GM18511 (cell line): Measurements from ENCODE around the gene PROCA1.
"Not testable (repeated sequence)": the region's sequence is repeated elsewhere in the genome, so short reads cannot be mapped to it uniquely, and the experiment has no call there.

Source experiments
- ATAC-seq: cut with Tn5 transposase; IDR thresholded peaks from one replicate; pipeline ENCODE4 v1.9.1; 2021; ENCODE audit warnings: mild to moderate bottlenecking, moderate library complexity; ENCODE audit not compliant: unreplicated experiment

Gene PROCA1

DNA sequence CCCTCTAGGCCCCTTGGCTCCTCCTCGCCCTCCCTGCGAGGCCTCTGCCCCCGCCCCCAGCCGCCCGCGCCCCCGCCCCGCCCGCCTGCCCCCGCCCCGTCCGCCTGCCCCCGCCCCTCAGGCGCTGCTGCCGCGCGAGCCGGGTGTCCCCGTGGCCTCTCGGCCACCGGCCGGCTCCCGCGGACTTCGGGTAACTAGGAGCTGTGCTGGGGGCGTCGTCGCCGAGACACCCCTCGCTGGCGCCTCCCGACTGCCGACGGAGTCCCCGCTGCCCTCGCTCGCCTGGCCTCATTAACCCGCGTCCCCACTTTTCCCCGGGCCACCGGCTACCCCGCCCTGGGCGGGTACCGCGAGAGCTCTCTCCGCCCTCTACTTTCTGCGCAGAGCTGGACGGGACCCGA is 14.5 kb upstream of the PROCA1 start, which contains the start of gene TLCD1:
Gene TLCD1 (minus strand): TSS at position 8 of the 401 bp plus-strand sequence. CDS start 136 bp downstream, outside the sequence.
- ATAC-seq = no peak

DNA sequence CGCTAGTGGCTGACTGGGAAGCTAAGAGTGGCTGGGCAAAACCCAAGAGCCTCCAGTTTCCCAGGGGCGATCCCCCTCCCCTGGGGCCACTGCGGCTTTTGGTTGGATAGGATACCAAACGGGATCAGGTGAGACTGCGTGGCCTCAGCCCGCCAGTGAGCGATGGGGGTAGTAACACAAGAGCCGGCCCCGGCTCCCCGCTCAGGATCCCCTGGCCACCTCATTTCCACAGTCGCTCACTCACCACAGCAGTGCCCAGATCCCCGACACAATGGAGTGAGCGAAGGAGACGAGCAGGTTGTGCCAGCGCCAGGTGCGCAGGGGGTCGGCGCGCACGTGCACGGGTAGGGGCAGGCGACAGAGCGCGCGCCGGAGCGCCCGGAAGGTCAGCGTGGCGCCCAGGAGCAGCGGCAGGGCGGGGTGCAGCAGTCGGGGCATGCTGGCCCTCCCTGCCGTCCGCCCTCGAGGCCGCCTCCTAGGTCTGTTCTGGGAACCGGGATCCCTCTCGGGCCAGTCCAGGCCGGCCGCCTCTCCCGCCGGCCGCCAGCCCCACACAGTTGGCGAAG is 14.1 kb upstream of the PROCA1 start:
- ATAC-seq = no peak

DNA sequence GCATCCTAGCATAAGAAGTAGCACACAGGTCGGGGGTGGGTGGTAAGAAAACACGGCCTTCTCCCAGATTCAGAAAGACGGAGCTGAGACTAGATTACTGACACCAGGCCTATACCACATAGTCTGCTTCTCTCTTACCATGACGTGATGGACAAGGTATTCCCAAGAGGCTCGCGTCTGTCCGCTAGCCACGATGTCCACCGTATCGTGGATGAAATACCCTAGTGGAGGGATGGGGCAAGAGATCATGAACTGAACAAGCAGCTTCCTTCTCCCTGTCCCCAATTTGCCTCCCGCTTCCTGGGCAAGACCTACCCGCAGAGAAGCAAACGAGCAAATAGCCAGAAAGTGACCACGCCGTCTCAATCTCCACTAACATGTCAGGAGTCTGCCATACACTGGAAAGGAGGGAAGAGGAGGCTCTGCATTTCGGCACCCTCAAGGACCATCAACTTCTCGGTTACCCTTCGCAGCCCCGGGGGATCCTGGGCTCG is 13.5 kb upstream of the PROCA1 start:
- ATAC-seq = no peak

DNA sequence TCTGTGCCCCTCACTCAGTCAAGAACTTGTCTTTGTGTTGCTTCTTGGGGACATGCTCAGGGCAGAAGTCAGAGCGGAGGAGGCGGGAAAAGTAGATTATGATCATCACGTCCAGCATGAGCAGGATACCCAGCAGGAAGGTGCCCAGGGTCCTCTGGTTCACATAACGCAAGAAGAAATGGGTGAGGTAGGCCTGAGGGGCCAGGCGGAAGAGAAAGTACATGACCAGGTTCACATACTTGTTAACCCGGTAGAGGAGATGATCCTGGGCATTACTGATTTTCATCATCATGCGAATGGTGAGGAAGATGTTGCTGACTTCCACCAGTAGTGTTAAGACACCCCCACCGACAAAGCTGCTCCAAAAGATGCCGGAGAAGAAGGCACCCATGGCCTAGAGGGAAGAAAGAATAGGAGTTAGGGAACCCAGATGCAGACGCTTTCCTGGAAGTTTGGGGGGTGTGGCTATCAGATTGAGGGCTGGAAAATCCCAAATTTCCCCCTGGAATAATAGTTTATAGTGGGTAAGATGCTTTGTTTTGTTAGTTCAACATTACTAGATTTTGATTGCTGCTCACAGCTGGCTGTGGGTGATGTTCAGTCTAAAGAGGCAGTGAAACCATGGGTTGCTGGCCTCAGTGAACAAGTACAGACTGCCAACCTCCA is 12.9 kb upstream of the PROCA1 start:
- no peak for ATAC-seq

GRCh38 chr17:28723836-28724499 is 12.3 kb upstream of the PROCA1 start:
- ATAC-seq = not testable (repeated sequence)

- no peak for ATAC-seq
Observed at GRCh38 chr17:28723159-28723835, 11.6 kb upstream of the PROCA1 start.

DNA sequence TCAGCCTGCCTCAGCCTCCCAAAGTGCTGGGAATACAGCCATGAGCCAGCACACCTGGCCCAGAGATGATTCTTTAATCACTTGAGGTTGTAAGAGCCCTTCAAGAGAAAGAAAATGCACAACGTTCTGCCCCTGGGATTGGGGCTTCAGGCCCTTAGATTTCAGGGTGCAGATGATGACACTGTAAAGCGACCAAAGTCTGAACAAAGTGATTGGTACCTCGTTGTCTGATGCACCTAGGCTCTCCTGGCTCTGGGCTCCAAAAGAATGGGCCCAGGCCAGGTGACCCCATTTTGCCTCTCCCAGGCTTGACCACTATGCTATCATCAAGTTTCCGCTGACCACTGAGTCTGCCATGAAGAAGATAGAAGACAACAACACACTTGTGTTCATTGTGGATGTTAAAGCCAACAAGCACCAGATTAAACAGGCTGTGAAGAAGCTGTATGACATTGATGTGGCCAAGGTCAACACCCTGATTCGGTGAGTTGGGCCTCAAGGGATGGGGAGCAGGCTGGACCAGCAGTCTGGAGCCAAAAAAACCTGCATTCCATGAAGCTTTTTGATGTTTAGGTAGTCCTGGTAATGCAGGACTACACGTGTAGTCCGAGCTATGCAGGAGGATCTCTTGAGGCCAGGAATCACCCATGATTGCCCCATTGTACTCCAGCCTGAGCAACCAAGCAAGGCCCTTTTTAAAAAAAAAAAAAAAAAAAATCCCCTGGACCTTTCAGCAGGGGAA is 10.9 kb upstream of the PROCA1 start:
- ATAC-seq = no peak

DNA sequence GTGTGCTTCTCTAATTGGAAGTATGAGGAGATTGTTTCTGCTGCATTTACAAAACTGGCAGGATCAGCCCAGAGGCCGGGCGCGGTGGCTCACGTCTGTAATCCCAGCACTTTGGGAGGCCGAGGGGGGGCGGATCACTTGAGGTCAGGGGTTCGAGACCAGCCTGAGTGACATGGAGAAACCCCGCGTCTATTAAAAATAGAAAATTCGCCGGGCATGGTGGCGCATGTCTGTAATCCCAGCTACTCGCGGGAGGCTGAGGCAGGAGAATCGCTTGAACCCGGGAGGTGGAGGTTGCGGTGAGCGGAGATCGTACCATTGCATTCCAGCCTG is 9.3 kb upstream of the PROCA1 start:
- not testable (repeated sequence) for ATAC-seq

- no peak for ATAC-seq
Observed at GRCh38 chr17:28720247-28720996, 8.7 kb upstream of the PROCA1 start.

GRCh38 chr17:28719021-28719433 is 7.3 kb upstream of the PROCA1 start:
- ATAC-seq = no peak

GRCh38 chr17:28718333-28719020 is 6.8 kb upstream of the PROCA1 start:
- no peak for ATAC-seq

DNA sequence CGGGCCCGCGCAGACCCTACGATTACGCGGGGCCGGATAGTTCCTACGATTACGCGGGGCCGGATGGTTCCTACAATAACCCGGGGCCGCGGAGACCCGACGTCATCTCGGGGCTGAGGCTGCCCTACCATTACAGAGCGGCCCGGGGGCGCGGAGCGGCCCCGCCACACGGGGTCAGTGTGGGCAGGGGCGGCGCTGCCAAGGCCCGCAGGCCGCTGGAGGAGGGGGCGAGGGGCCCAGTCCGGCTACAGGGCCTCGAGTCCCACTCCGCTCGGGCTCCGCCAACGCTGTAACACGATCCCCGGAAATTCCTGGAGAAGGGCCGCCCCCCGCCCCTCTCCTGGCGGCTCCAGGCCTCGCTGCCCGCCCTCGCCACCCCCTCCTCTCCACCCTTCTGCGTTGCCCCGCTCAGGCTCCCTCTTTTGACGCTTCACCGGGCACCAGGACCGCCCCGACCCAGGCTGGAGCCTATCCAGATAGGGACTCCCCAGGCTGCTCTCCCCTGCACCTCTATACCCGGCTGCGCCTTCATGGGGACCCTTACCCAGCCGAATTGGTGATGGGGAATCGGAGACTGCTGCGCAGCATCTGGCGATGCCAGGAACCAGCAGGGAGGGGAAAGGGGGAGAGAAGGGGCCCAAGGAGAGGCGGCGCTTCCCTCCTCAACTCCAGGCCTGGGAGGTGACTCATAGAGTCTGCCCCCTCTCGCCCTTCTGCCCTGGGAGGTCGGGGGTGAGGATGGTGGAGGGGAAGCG is 6.1 kb upstream of the PROCA1 start, which contains the start of gene RAB34:
Gene RAB34 (minus strand): TSS at position 291 of the 755 bp plus-strand sequence. CDS start 602 bp downstream, outside the sequence.
- no peak for ATAC-seq

DNA sequence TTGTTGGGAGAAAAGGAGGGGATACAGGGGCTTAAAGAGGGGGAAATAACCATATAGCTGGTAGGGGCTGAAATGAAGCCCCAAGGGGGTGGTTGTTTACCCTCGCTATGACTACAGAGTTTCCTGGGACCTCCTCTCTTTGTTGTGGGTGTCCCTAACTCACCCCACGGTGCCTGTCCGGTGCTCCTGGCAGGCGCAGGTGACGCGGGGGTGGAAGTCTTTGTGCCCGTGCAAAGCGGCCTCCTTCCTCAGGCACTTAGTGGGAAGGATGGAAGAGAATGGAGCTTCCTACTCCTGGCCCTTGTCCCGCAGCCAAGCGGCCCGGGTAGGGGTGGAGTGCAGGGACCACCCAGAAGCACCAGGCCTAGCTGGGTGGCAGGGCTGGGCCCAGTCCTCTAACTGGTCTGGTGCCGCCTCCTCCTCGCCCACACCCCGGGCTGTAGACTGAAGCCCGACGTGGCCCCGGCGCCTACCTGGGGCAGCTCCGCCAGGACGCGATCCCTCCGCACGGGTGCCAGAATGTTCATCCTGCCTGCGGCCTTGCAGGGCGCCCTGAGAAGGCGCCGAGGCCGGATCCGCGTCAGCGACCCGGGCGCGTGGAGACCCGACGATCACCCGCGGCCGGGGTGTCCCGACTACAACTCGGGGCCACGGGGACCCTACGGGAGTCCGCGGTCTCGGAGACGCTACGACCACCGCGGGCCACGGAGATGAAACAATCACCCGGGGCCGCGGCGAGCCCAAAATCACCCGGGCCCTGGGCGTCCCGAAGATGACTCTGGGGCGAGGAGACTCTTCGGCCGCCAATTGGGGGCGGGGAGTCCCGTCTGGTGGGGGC is 5.3 kb upstream of the PROCA1 start:
- ATAC-seq = no peak

DNA sequence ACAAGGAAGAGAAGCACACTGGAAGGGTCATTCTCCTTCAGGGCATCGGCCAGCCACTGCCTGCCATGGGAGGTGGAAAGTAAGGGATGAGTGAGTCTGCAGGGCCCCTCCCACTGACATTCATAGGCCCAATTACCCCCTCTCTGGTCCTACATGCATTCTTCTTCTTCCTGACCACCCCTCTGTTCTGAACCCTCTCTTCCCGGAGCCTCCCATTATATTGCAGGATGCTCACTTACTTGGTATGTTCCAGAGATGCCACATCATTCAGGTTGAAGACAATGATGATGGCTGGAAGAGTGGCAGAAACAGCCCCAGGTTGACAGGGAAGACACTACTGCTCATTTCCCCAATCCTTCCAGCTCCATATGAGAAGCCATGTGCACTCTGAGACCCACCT is 3.5 kb upstream of the PROCA1 start:
- ATAC-seq = no peak

GRCh38 chr17:28714281-28714680 is 2.6 kb upstream of the PROCA1 start:
- ATAC-seq = no peak

DNA sequence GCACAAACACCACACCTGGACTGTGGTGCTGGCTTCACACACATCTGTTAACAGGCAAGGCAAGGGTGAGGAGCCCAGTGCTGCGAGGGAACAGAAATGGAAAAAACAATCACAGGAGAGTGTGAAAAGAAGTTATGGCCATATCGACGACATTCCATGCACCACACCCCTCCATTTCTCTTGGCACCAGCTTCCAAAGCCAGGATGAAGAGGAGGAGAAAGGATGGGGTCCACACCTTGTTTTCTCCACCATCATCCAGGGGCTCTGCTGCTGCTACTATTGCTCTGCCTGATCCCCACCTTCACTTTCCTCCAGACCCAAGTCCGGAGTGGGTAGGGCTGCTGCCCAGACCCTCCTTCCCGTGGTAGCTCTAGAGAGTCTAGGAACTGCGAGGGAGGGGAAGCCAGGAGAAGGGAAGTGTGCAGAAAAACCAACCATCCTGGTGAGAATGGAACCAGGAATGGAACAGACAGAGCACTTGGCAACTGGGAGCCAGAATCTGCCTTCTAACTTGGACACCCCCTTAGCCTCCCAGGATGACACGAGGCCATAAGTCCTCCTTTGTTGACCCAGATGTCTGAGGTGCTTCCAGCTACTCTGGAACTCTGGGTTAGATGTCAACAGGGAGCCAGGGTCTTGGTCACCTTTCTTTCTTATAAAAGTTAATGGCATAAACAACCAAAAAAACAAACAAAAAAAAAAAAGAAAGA is 1.2 kb upstream of the PROCA1 start:
- no peak for ATAC-seq

- ATAC-seq = peak; percentile 48
Observed at GRCh38 chr17:28712032-28712704, 480 bp upstream of the PROCA1 start.
